ENCODE data around the gene ATP5PO. TPM values are rescaled to one million over a fixed set of nuclear protein-coding genes. Genes with fewer than 3 reads are reported as not detected.
A peak's percentile ranks its signal among the peaks of the same experiment; 100 is the strongest.

ATP5PO gene
- total and polyA plus RNA-seq, 2 of the 13 experiments (the other 11 are each of a cell fraction or from before 2014, with no cell fraction given) = 256 to 297 TPM

DNA sequence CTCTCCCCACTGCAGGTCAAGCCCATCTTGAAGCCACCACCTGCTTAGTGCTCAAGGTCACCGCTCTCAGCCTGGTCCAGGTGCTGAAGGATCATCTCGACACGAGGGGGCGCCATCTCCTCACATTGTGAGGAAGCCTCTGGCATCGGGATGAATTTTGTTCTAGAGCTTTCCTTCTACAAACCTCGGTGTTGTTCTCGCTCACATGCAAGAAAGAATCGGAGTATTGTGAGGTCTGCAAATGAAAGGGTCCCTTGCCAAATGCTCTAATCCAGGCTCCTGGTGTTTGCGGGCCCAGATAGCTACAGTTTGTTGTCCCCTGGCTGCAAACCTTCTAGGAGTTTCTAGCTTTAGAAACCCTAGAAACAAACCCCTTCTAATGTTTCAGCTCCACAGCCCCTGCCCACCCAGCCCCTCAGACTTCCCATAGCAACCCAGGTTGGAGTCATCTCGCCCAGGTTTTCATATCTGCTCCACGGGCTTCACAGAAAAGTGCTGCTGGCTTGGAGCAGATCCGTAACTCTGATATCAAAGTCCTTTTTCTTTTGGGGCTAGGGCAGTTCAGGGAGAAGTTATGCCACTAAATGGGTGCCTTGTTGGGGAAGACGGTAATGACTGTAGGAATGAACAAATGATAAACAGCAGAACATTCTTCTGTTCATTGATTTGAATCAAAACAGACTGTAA, 8.6 kb upstream of the ATP5PO start (continued):
- TF ChIP-seq, protein P1, sequence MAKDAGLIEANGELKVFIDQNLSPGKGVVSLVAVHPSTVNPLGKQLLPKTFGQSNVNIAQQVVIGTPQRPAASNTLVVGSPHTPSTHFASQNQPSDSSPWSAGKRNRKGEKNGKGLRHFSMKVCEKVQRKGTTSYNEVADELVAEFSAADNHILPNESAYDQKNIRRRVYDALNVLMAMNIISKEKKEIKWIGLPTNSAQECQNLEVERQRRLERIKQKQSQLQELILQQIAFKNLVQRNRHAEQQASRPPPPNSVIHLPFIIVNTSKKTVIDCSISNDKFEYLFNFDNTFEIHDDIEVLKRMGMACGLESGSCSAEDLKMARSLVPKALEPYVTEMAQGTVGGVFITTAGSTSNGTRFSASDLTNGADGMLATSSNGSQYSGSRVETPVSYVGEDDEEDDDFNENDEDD (CRISPR knock-in tag; IDR thresholded peaks at IDR 0.05; ENCODE audit: borderline replicate concordance) = no peak
- no peak for TF ChIP-seq ZNF460 (CRISPR knock-in tag; IDR thresholded peaks at IDR 0.05; ENCODE audit: borderline replicate concordance)
- TF ChIP-seq HOXA3 (CRISPR knock-in tag; IDR thresholded peaks at IDR 0.05) = no peak
- TF ChIP-seq ZNF792 (CRISPR knock-in tag; IDR thresholded peaks at IDR 0.05) = peak; percentile 46; the same call in 1 of the 2 replicates
- 0 out of 2 replicates have a peak, but pooled peaks have one; percentile 37 for TF ChIP-seq THAP11 (CRISPR knock-in tag; IDR thresholded peaks at IDR 0.05)

DNA sequence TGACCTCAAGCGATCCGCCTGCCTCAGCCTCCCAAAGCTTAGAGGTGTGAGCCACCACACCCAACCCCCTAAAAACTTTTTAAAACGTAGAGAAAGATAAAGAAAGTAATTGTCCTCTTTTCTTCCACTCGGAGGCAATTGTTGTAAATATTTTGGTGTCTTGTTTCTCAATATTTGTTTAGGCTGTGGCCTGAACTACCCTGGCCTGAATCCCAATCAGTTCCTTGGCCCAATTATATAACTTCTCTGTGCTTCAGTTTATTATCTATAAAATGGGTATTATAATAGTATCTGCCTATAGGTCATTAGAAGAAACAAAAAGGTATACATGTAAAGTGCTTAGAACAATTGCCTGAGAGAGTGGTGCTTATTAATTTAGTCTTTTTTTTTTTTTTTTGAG, 1.8 kb upstream of the ATP5PO start:
- Histone ChIP-seq H3K4me3 (replicated peaks in 1 of 3; ENCODE audit: insufficient read depth in 1 of 3, low read depth in 2 of 3, low read length in 3 of 3) (no peak overlapping the region), H3K4me2 (ENCODE audit: low read depth, low read length) (no peak overlapping the region), H3K4me1 (ENCODE audit: insufficient read depth, low read length) (peaks cover 50% of the 10 kb centered on the region), H2AFZ (ENCODE audit: low read length) (no peak overlapping the region), H3K9me3 (ENCODE audit: low read length) (no peaks in the 10 kb centered on the region), H4K20me1 (ENCODE audit: insufficient read depth, low read length) (no peaks in the 10 kb centered on the region), H3K79me2 (ENCODE audit: insufficient read depth, low read length) (peaks cover 23% of the 10 kb centered on the region), H3K9ac (ENCODE audit: insufficient read depth, low read depth, low read length) (no peak overlapping the region), H3K27me3 (ENCODE audit: control insufficient read depth in 1 of 2, insufficient read depth in 2 of 2, low read length in 2 of 2) (no peaks in the 10 kb centered on the region; a peak in 1 of 5 replicates), H3K27ac (ENCODE audit: extremely low read length, insufficient read depth, low read length) (no peak overlapping the region), H3K36me3 (replicated peaks in 1 of 2; ENCODE audit: control insufficient read depth in 1 of 2, insufficient read depth in 2 of 2, low read length in 2 of 2) (peaks cover 0 to 13% of the 10 kb centered on the region in 2 experiments; a peak in 2 of 5 replicates)
- CTCF ChIA-PET (ENCODE audit: low intra/inter-chr PET ratio, low total read pairs) = no interaction called here
- ATAC-seq = no peak
- intact Hi-C loops (cut with micrococcal nuclease; ENCODE audit: unreplicated experiment) (no loop called here), in situ Hi-C loops (cut with HindIII; ENCODE audit: extremely low pct_ligation_motif_present, low pct_unique_long_range_greater_than_20kb) (no loop called here)
- TF ChIP-seq ZNF329 (CRISPR knock-in tag; IDR thresholded peaks at IDR 0.05; ENCODE audit: low read depth) (0 out of 2 replicates have a peak, but pooled peaks have one; percentile 66), ZNF468 (CRISPR knock-in tag; IDR thresholded peaks at IDR 0.05) (no peak), ZNF224 (CRISPR knock-in tag; IDR thresholded peaks at IDR 0.05) (no peak), POGZ (CRISPR knock-in tag; IDR thresholded peaks at IDR 0.05) (no peak), ZNF850 (CRISPR knock-in tag; conservative IDR thresholded peaks at IDR 0.05) (no peak), GZF1 (CRISPR knock-in tag; IDR thresholded peaks at IDR 0.05) (no peak), SOX13 (IDR thresholded peaks at IDR 0.05) (no peak), SOX13 (CRISPR knock-in tag; conservative IDR thresholded peaks at IDR 0.05 in 1 of 2, IDR thresholded peaks at IDR 0.05 in 1 of 2) (peak in 1 of 2 experiments; percentile 33; a peak in 1 of 4 replicates), ZNF496 (CRISPR knock-in tag; IDR thresholded peaks at IDR 0.05; ENCODE audit: insufficient replicate concordance) (no peak)
- TF ChIP-seq, protein P2, sequence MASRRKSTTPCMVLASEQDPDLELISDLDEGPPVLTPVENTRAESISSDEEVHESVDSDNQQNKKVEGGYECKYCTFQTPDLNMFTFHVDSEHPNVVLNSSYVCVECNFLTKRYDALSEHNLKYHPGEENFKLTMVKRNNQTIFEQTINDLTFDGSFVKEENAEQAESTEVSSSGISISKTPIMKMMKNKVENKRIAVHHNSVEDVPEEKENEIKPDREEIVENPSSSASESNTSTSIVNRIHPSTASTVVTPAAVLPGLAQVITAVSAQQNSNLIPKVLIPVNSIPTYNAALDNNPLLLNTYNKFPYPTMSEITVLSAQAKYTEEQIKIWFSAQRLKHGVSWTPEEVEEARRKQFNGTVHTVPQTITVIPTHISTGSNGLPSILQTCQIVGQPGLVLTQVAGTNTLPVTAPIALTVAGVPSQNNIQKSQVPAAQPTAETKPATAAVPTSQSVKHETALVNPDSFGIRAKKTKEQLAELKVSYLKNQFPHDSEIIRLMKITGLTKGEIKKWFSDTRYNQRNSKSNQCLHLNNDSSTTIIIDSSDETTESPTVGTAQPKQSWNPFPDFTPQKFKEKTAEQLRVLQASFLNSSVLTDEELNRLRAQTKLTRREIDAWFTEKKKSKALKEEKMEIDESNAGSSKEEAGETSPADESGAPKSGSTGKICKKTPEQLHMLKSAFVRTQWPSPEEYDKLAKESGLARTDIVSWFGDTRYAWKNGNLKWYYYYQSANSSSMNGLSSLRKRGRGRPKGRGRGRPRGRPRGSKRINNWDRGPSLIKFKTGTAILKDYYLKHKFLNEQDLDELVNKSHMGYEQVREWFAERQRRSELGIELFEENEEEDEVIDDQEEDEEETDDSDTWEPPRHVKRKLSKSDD (CRISPR knock-in tag; IDR thresholded peaks at IDR 0.05; ENCODE audit: low read depth) = no peak
- FAIRE-seq = no peak
- 39% methylated on average over 4 of the region's 4 CpGs for WGBS (ENCODE audit: low lambda C conversion rate)
- no peak for DNase-seq (ENCODE audit: low spot score)
- no TSS peak for BruUV-seq (replicated peaks)
- POLR2A ChIA-PET = no interaction called here
